HG03039 (cell line): ENCODE measurements around the gene DNLZ.

Experiments used
- ATAC-seq: cut with Tn5 transposase; IDR thresholded peaks from one replicate; pipeline ENCODE4 v1.9.1; 2021; ENCODE audit warnings: mild to moderate bottlenecking, moderate library complexity; ENCODE audit not compliant: unreplicated experiment

DNLZ gene

GRCh38 chr9:136397643-136398042 lies 34.1 kb upstream of the DNLZ start:
- ATAC-seq, result no peak

DNA sequence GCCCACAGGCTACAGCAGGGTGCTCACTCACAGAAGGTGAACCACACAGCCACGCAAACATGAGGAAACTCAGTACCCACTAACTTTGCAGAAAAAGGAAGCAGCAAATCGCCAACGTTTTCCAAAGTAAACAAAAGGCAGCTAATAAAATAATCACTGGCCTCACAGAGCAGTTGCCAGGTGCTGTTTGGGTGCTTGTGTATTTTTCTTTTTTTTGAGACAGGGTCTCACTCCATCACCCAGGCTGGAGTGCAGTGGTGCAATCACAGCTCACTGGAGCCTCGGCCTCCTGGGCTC lies 32.6 kb upstream of the DNLZ start:
- no peak for ATAC-seq

DNA sequence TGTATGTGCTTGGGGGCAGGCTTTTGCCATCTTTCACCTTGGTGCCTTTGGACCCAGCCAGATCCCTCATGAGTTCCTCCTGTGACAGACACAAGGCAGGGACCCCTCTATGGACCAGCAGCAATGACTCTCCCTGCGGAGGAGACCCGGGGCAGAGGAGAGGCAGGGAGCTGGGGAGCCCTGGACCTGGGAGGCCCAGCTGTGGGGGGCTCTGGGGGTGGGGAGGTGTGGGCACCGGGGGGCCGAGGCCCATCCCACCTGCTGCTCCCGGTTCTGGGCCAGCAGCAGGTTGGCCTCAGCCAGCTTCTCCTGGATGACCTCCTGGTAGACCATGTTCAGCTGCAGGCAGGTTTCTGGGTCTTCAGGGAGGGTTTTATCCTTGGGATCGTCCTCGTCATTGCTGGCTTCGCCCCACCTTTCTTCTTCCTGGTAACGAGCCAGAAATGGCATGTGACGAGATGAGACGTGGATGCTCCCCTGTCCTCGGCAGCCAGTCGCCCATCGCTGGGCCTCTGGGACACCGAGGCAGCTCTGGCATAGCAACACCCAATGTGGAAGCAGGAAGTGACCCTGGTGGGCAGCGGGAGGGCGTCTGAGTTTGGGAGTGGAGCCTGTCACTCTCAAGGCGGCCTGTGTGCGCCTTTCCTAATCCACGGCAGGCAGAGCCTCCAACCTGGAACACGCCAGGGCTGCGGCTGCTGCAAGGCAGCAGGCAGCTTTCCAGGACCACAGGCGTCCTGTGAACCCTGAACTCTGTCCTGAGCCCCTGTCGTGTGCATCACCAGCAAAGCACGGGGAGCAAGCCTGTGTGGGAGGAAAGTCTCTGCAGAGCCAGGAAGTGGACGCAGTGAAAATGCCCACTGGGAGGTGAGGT lies 32.0 kb upstream of the DNLZ start:
- no peak for ATAC-seq

DNA sequence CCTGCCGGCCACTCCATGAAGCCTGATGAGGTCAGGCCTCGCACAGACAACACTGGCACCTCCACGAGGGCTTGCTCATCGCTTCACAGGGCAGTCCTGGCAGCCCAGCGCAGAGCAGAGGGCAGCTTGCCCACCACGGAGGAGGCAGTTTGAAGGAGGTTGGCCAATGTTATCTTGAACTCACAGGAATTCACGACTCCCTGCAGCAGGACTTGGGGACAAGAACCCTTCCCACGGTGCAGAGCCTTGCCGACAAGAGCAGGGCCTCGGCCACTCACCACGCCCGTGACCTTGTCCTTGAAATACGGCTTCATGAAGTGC lies 31.4 kb upstream of the DNLZ start:
- no peak for ATAC-seq

DNA sequence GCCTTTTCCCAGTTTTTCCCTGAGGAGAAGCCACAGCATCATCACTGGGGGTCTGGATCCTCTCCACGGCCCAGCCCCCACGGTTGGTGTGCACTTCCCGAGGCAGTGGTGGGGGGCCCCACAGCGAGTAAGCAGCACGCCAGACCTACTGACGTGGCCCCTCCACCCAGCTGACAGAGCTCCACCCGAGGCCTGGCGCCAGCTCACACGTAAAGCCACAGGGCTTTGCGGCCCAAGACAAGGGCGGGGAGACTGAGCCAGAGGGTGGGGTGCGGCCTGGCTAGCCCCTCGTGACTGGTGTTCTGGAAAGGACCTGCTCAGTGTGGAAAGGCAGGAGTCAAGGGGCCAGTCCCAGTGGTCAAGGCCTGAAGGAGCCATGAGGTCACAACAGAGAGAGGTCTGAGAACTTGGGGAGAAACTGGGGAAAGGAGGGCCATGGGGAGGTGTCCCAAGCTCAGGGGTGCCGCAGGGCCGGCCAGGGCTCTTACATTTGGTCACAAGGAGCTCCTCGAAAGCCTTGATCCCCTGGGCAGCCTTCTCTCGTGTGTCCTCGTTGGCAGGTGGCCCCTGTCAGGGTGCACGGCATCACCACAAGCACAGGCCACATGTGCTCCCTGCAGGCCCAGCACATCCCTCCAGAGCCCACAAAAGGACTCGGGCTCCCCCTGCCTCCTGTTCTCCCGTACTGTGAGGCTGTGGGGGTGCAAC lies 30.9 kb upstream of the DNLZ start:
- ATAC-seq, result no peak

- no peak for ATAC-seq
These were observed 30.0 kb upstream of the DNLZ start for GRCh38 chr9:136393531-136393930.

DNA sequence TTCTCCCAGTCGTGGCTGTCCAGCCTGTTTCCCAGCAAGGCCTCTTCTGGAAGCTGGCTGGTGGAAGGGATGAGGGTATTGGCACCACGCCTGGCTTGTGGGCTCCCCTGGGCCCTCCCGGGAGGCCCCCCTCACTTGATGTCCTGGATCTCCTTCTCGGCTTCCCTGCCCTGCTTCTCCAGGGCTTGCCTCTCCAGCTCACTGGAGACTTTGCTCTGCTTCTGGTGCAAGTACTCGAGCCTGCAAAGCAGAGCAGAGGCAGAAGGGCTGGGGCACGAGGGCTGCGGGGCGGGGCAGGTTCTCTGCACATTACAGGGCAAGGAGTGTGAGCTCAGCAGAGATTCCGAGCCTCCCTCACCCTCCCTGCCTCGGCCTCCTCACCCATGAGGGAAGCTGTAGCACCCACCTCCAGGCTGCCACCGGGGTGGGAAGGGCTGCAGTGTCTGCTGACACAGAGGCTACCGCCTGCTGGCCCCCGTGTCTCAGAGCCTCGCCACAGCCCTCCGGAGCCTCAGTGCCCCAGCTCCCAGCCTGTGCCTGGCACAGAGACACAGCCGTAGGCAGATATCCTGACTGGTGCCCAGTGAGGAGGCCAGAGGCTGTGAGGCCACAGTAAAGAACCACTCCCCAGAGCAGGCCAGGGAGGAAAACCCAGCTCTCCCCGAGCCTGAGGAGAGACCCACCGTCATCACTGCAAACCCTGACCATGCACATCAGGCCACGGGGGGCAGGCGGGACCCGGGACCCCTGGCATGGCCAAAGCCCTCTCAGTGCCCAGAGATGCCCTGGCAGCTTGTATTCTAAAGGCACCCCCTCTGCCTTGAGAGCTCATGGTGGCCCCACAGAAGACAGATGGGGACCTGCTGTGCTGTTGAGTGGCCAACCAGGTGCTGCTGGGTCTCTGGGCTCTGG lies 29.2 kb upstream of the DNLZ start:
- ATAC-seq, result no peak

DNA sequence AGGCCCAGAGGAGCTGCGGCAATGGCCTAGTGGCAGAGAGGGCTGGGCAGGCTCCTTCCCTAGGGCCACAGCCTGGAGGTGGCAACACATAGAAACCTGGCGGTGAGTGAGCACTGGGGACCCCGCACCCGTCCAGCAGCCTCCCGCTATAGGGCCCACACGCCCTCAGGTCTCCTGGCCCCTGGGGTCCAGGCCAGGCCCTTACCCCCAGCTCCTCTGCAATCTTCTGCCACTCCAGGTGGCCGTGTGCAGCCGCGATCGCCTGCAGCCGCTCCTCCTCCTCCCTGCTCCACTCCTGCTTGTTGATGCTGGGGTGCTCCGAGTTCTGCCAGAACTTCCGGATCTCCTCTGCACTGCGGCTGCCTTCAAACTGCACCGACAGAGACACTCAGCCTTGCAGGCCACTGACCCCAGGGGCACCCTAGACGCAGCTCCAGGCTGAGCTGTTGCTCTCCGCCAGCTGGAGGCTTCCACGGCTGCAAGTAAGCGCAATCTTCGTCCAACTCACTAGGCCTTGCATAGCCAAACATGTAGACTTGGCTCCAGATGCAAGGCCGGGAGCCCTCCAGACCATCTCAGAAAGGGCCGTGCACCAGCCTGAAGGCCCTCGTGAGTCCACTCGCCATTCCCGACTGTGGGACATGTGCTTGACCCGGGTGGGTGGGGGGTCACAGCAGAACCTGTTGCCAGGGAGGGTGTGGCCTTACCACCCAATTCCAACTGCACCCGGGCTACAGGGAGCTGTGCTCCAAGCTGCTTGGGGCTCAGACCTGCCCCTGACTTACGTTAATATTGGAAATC lies 28.4 kb upstream of the DNLZ start:
- ATAC-seq, result no peak

DNA sequence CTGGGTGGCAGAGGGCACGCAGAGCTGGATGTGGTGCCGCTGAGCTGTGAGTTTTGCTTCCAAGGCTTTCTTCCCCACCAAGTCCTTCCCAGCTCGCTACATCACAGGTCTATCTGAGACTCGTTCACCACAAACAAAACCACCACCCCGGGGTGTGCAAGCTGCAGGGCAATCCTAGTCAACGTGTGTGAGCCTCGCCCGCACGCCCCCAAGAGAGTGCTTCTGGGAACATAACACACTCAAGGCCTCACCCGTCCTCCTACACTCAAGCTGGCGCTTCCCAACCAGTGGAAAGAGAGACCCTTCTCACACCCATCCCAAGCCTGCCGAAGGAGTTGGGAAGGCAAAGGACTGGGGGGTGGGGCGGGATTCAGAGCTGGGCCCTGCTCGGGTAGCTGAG lies 25.9 kb upstream of the DNLZ start:
- ATAC-seq, result no peak

DNA sequence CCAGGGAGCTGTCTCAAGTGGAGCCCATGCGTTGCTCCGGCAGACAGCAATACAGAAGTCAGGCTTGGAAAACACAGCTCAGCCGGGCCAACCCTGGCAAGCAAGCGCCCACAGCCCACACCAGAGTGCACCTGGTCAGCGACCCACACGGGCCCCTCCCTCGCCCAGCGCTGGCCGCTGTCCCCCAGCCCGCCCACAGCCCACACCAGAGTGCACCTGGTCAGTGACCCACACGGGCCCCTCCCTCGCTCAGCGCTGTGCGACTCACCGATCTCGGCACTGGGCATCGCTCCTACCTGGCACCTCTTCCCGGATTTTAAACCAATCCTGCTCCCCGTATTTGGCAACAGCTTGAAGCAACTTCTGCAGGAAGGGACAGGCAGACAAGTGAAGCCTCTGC lies 23.7 kb upstream of the DNLZ start:
- no peak for ATAC-seq

DNA sequence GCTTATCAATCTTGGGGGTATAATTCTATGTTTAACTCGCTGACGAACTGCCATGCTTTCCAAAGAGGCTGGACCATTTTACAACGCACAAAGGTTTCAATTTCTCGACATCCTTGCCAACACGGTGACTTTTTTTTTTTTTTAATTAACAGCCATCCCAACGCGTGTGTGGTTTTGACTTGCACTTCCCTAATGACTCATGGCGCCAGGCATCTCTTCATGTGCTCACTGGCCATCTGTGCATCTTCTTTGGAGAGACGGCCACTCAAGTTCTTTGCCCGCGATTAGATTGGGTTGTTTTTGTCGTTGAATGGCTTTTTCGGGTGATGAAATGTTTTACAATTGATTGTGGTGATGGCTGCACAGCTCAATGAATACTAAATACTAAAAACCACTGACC lies 22.5 kb upstream of the DNLZ start:
- ATAC-seq, result no peak

- no peak for ATAC-seq
These were observed 21.5 kb upstream of the DNLZ start for GRCh38 chr9:136385015-136385414.

- ATAC-seq, result no peak
These were observed 19.9 kb upstream of the DNLZ start for GRCh38 chr9:136383436-136383835.

DNA sequence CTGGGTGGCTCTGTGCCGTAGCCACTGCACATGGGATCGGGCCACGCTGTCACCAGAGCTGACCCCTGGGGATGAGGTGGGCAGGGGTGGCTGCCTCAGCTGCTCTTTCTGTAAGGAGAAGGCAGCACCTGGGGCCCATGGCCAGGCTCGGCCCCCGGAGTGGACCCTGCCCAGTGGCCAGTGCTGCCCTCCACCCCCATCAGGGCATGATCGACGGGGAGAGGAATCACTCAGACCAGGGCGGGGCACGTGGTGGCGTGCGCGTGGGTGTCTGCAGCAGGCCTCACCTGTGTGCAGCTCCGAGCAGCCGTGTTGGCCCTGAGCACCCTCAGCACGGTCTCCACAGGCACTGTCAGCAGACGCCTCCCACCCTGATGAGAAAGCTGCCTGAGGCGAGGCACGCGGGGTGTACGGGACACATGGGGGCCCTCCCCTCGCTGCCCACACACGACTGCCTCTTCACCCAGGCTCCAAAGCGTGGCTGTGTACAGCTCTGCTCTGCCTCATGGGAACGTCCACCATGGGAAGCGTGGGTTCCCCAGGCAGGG lies 18.5 kb upstream of the DNLZ start:
- ATAC-seq, result no peak

GRCh38 chr9:136381311-136381710 lies 17.8 kb upstream of the DNLZ start:
- no peak for ATAC-seq

- ATAC-seq, result no peak
These were observed 16.8 kb upstream of the DNLZ start for GRCh38 chr9:136380381-136380780.

GRCh38 chr9:136379891-136380290 lies 16.3 kb upstream of the DNLZ start:
- ATAC-seq, result no peak

- no peak for ATAC-seq
These were observed 15.9 kb upstream of the DNLZ start for GRCh38 chr9:136379401-136379800.

DNA sequence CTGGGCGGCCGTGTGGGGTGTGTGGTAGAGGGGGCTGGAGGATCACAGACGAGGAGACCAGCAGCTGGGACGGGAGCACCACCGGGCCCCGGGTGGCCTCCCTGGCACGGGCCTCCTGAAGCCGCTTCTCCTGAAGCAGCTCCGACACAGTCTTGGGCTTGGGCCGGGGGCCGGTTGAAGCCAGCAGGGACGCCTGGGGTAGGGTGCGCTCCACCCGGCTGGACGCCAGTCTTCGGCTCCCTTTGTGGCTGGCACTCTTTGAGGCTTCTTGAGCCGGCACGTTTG lies 15.4 kb upstream of the DNLZ start:
- no peak for ATAC-seq

DNA sequence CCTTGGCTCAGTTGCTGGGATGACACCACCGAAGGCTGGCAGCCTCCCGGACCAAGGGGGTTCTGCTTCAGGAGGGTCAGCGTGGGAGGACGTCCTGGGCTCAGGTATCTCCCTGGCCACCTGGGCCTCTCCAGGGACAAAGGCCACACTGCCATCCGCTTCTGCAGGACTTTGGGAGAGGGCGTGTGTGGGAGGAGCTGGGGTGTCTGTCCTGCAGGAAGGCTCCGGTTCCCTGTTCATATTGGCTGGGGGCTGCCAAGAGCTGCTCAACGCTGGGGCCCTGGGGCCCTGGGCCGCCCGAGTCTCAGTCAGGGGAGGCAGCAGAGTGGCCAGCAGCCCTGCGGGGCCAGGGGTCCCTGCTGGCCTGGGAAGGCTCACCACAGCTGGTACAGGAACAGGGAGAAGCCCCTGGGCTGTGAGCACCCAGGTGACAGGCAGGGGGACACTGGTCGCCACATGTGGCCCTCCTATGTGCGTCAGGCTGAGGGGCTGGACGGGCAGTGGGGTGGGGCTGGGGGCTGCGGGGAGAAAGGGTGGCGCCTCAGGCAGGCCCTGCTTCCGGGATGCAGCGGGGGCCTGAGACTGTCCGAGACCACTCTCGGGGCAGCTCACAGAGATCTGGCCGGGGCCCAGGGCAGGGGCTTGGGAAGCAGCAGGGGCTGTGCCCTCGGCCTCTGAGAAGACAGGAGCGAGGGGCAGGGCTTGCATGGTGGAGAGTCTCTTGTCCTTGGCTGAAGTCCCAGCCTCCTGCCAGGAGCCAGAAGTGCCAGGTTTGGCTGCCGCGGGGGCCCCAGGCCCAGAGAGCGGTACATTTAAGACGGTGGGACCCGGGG lies 14.8 kb upstream of the DNLZ start:
- no peak for ATAC-seq
